CD14-positive monocyte (primary cell): ENCODE results near the gene PCBP3. TPM values are rescaled to one million over a fixed set of nuclear protein-coding genes. Genes with fewer than 3 reads are reported as not detected.

Source experiments
- DNase-seq, 3 donors: peaks; one replicate each; pipeline ENCODE4 v3.0.0-alpha.2; 2011 to 2022
- H2AFZ ChIP-seq: 2 replicates; pipeline ENCODE4 v1.6.0; 2012; ENCODE audit warnings: mild to moderate bottlenecking, low read depth, low read length, inconsistent platforms; ENCODE audit not compliant: insufficient read depth, poor library complexity, severe bottlenecking
- H3K27ac ChIP-seq, 2 donors: 1 replicate in 1 of 2; 2 replicates in 1 of 2; pipeline ENCODE4 v1.5.1; 2012 to 2013; ENCODE audit warnings: low read length in 2 of 2, control low read depth in 1 of 2, inconsistent platforms in 1 of 2, low read depth in 1 of 2, mild to moderate bottlenecking in 1 of 2
- H3K27me3 ChIP-seq, 2 donors: one replicate each; pipeline versions ENCODE4 v1.6.0 to v1.6.1; 2011 to 2013; ENCODE audit warnings: low read length in 2 of 2; ENCODE audit not compliant: control insufficient read depth in 2 of 2, insufficient read depth in 2 of 2
- H3K36me3 ChIP-seq, 2 donors: replicated peaks in 1 of 2; 1 replicate in 1 of 2; 2 replicates in 1 of 2; pipeline versions ENCODE4 v1.5.1 to v1.6.1; 2012 to 2013; ENCODE audit warnings: low read length in 2 of 2, control low read depth in 1 of 2, inconsistent platforms in 1 of 2, mild to moderate bottlenecking in 1 of 2; ENCODE audit not compliant: insufficient read depth in 2 of 2, control insufficient read depth in 1 of 2
- H3K4me1 ChIP-seq, 2 donors: 1 replicate in 1 of 2; 2 replicates in 1 of 2; pipeline versions ENCODE4 v1.5.1 to v1.6.1; 2012 to 2013; ENCODE audit warnings: low read length in 2 of 2, control low read depth in 1 of 2, inconsistent platforms in 1 of 2, mild to moderate bottlenecking in 1 of 2, moderate library complexity in 1 of 2; ENCODE audit not compliant: insufficient read depth in 2 of 2, control insufficient read depth in 1 of 2
- H3K4me2 ChIP-seq: replicated peaks from 2 replicates; pipeline ENCODE3; 2012; ENCODE audit warnings: low read length, moderate library complexity, mild to moderate bottlenecking; ENCODE audit not compliant: poor library complexity, severe bottlenecking; ENCODE audit errors: extremely low read depth
- H3K4me3 ChIP-seq, 3 experiments: fragments of 200-600 bp in 1 of 3; sonication (generic) in 1 of 3; replicated peaks in 1 of 3; 1 replicate in 2 of 3; 2 replicates in 1 of 3; pipeline ENCODE4 v1.5.1; 2011 to 2013; ENCODE audit warnings: low read length in 3 of 3, mild to moderate bottlenecking in 3 of 3, control low read depth in 2 of 3, low read depth in 2 of 3, inconsistent platforms in 1 of 3, moderate library complexity in 1 of 3
- H3K79me2 ChIP-seq: 2 replicates; pipeline ENCODE4 v1.6.0; 2012; ENCODE audit warnings: mild to moderate bottlenecking, control low read depth, inconsistent platforms, low read length, moderate library complexity; ENCODE audit not compliant: insufficient read depth
- H3K9ac ChIP-seq: 2 replicates; pipeline ENCODE4 v1.6.0; 2017; ENCODE audit warnings: low read length, mild to moderate bottlenecking; ENCODE audit not compliant: insufficient read depth, poor library complexity, severe bottlenecking
- H3K9me3 ChIP-seq, 2 donors: replicated peaks in 1 of 2; 1 replicate in 1 of 2; 2 replicates in 1 of 2; pipeline versions ENCODE4 v1.5.1 to v1.6.1; 2012 to 2013; ENCODE audit warnings: low read length in 2 of 2, control low read depth in 1 of 2; ENCODE audit not compliant: control insufficient read depth in 1 of 2, insufficient read depth in 1 of 2
- H4K20me1 ChIP-seq: 2 replicates; pipeline ENCODE4 v1.6.0; 2012; ENCODE audit warnings: mild to moderate bottlenecking, low read length, control low read depth, moderate library complexity; ENCODE audit not compliant: insufficient read depth
- H3K27ac Mint-ChIP-seq, 7 donors: one replicate each; pipeline ENCODE4 v1.8.0; 2020; ENCODE audit warnings: mild to moderate bottlenecking in 7 of 7, mixed read lengths in 7 of 7, moderate library complexity in 6 of 7, inconsistent platforms in 2 of 7
- H3K27me3 Mint-ChIP-seq, 3 donors: one replicate each; pipeline ENCODE4 v1.8.0; 2021 to 2022; ENCODE audit warnings: low read depth in 3 of 3, mild to moderate bottlenecking in 3 of 3, mixed read lengths in 3 of 3, moderate library complexity in 3 of 3, inconsistent platforms in 1 of 3
- H3K36me3 Mint-ChIP-seq, 2 donors: one replicate each; pipeline ENCODE4 v1.8.0; 2020; ENCODE audit warnings: mixed read lengths in 2 of 2, inconsistent platforms in 1 of 2, mild to moderate bottlenecking in 1 of 2
- H3K4me1 Mint-ChIP-seq: one replicate; pipeline ENCODE4 v1.8.0; 2020; ENCODE audit warnings: mild to moderate bottlenecking, mixed read lengths
- H3K4me3 Mint-ChIP-seq, 2 donors: one replicate each; pipeline ENCODE4 v1.8.0; 2020; ENCODE audit warnings: mild to moderate bottlenecking in 2 of 2, mixed read lengths in 2 of 2, moderate library complexity in 1 of 2
- H3K9me3 Mint-ChIP-seq, 7 donors: one replicate each; pipeline ENCODE4 v1.8.0; 2020 to 2022; ENCODE audit warnings: mixed read lengths in 7 of 7, mild to moderate bottlenecking in 6 of 7, moderate library complexity in 6 of 7, inconsistent platforms in 2 of 7
- WGBS: methylation state at CpG from one replicate; pipeline ENCODE4 v1.1.5; 2013; ENCODE audit warnings: missing lambda C conversion rate; ENCODE audit not compliant: insufficient coverage; 5-methylcytosine and 5-hydroxymethylcytosine counted together
- intact Hi-C, 2 donors: fragments of 100-400 bp; cut with micrococcal nuclease; formaldehyde crosslinking; loops; one replicate each; pipeline versions ENCODE4 v1.15.0 to v1.15.1; 2023
- polyA plus RNA-seq, 3 donors: library from polyadenylated mRNA; depleted of rRNA in 1 of 3; unstranded in 2 of 3; stranded (reverse) in 1 of 3; fragments of 300-500 nt in 2 of 3; fragments of >200 nt in 1 of 3; fragmentation: Illumina TruSeq in 2 of 3; gene quantifications; 1 replicate in 2 of 3; 2 replicates in 1 of 3; pipeline ENCODE4 v1.2.3, GENCODE V29; 2012 to 2021
- TF ChIP-seq, protein P1 (sequence below): fragments of 200-600 bp; IDR thresholded peaks from one replicate; pipeline ENCODE4 v1.8.0; 2022; ENCODE audit warnings: antibody characterized with exemption, mild to moderate bottlenecking

The PCBP3 gene
- polyA plus RNA-seq, 3 donors = 0.34 to 0.49 TPM; not detected in 1

DNA sequence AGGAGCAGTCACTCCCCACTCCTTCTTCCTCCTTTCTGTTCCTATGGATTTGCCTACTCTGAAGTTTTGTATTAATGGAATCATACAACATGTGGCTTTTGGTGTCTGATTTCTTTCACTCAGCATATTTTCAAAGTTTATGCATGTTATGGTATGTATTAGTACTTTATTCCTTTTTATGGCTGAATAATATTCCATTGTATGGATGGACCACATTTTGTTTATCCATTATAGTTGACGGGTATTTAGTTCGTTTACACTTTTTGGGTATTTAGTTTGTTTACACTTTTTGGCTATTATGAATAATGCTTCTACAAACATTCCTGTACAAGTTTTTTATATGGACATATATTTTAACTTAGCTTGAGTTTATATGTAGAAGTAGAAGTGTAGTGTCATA lies 113.1 kb downstream of the PCBP3 start:
- no peaks in the 10 kb centered on the region for H3K27me3 Mint-ChIP-seq
- peaks cover 0 to 4% of the 10 kb centered on the region in 2 donors for H3K9me3 ChIP-seq
- H4K20me1 ChIP-seq = no peaks in the 10 kb centered on the region
- no peaks in the 10 kb centered on the region for H3K4me1 ChIP-seq
- H3K27me3 ChIP-seq = no peaks in the 10 kb centered on the region
- no peak overlapping the region for H3K27ac ChIP-seq
- H3K9me3 Mint-ChIP-seq = peaks cover 0 to 9% (median 6%) of the 10 kb centered on the region in 7 donors
- H3K9ac ChIP-seq = no peak overlapping the region
- no peaks in the 10 kb centered on the region for H3K36me3 ChIP-seq
- intact Hi-C loops = no loop called here
- H2AFZ ChIP-seq = no peak overlapping the region
- WGBS = no CpG with 5 or more reads among the region's 2 CpGs
- H3K4me1 Mint-ChIP-seq = no peaks in the 10 kb centered on the region
- H3K79me2 ChIP-seq = no peaks in the 10 kb centered on the region
- no peak overlapping the region for H3K4me3 ChIP-seq
- TF ChIP-seq, protein P1, sequence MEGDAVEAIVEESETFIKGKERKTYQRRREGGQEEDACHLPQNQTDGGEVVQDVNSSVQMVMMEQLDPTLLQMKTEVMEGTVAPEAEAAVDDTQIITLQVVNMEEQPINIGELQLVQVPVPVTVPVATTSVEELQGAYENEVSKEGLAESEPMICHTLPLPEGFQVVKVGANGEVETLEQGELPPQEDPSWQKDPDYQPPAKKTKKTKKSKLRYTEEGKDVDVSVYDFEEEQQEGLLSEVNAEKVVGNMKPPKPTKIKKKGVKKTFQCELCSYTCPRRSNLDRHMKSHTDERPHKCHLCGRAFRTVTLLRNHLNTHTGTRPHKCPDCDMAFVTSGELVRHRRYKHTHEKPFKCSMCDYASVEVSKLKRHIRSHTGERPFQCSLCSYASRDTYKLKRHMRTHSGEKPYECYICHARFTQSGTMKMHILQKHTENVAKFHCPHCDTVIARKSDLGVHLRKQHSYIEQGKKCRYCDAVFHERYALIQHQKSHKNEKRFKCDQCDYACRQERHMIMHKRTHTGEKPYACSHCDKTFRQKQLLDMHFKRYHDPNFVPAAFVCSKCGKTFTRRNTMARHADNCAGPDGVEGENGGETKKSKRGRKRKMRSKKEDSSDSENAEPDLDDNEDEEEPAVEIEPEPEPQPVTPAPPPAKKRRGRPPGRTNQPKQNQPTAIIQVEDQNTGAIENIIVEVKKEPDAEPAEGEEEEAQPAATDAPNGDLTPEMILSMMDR = no peak
- H3K4me3 Mint-ChIP-seq = no peak overlapping the region
- DNase-seq = no peak
- no peak overlapping the region for H3K4me2 ChIP-seq
- no peak overlapping the region for H3K27ac Mint-ChIP-seq
- no peaks in the 10 kb centered on the region for H3K36me3 Mint-ChIP-seq

DNA sequence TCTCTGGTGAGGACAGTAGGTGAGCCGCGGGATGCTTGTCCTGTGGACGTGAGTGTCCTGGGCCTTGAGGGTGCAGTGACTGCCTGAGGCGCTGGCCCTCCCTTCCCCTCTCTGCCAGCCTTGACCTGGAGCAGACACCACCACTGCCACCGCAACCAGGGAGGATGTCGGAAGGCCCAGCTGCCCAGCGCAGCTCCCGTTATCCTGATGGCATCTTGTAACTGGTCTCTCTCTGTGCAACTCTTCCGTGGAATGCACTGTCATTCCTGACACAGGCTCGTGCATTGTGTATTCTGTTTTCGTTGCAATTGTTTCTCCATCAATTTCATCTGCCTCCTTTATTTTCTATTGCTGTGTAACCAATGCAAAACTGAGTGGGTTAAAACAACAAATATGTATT lies 118.2 kb downstream of the PCBP3 start:
- H3K79me2 ChIP-seq = no peaks in the 10 kb centered on the region
- H3K4me3 Mint-ChIP-seq = no peak overlapping the region
- H3K27ac ChIP-seq = no peak overlapping the region
- no peaks in the 10 kb centered on the region for H4K20me1 ChIP-seq
- H3K9ac ChIP-seq = no peak overlapping the region
- no peaks in the 10 kb centered on the region for H3K4me1 Mint-ChIP-seq
- H3K36me3 ChIP-seq = no peaks in the 10 kb centered on the region
- no peak for DNase-seq
- no peaks in the 10 kb centered on the region for H3K36me3 Mint-ChIP-seq
- H3K4me2 ChIP-seq = no peak overlapping the region
- H3K27ac Mint-ChIP-seq = no peak overlapping the region
- no peaks in the 10 kb centered on the region for H3K27me3 Mint-ChIP-seq
- no peaks in the 10 kb centered on the region for H3K4me1 ChIP-seq
- no peak overlapping the region for H3K4me3 ChIP-seq
- H3K9me3 ChIP-seq = peaks cover 0 to 2% of the 10 kb centered on the region in 2 donors
- WGBS = 97% methylated on average over 7 of the region's 11 CpGs
- H3K27me3 ChIP-seq = no peaks in the 10 kb centered on the region
- peaks cover 0 to 2% (median 0%) of the 10 kb centered on the region in 7 donors for H3K9me3 Mint-ChIP-seq
- TF ChIP-seq, protein P1 = no peak
- intact Hi-C loops = no loop called here
- H2AFZ ChIP-seq = no peak overlapping the region
